Liver (tissue), 9 donors: ENCODE results near the gene VPS26A. TPM values are rescaled to one million over a fixed set of nuclear protein-coding genes. Genes with fewer than 3 reads are reported as not detected.

Experiments used
- DNase-seq: peaks from one replicate; pipeline ENCODE4 v3.0.0-alpha.2; 2017; ENCODE audit warnings: low spot score
- H3K27ac ChIP-seq, 2 donors: one replicate each; pipeline ENCODE4 v1.7.0; 2013; ENCODE audit warnings: inconsistent platforms in 2 of 2, low read length in 2 of 2, control low read depth in 1 of 2, low read depth in 1 of 2, mild to moderate bottlenecking in 1 of 2
- H3K27me3 ChIP-seq, 4 donors: one replicate each; pipeline versions ENCODE4 v1.6.1 to v1.7.0; 2013; ENCODE audit warnings: low read length in 3 of 4, inconsistent platforms in 1 of 4, mild to moderate bottlenecking in 1 of 4, moderate library complexity in 1 of 4; ENCODE audit not compliant: control insufficient read depth in 4 of 4, insufficient read depth in 4 of 4
- H3K36me3 ChIP-seq, 4 donors: one replicate each; pipeline versions ENCODE4 v1.6.1 to v1.7.0; 2013; ENCODE audit warnings: low read length in 3 of 4, mild to moderate bottlenecking in 3 of 4, low read depth in 1 of 4, moderate library complexity in 1 of 4; ENCODE audit not compliant: control insufficient read depth in 4 of 4, insufficient read depth in 3 of 4
- H3K4me1 ChIP-seq, 4 donors: one replicate each; pipeline versions ENCODE4 v1.6.1 to v1.7.0; 2013; ENCODE audit warnings: low read length in 3 of 4, mild to moderate bottlenecking in 3 of 4, moderate library complexity in 1 of 4; ENCODE audit not compliant: control insufficient read depth in 4 of 4, insufficient read depth in 4 of 4
- H3K4me3 ChIP-seq, 3 donors: one replicate each; pipeline versions ENCODE4 v1.6.1 to v1.7.0; 2013; ENCODE audit warnings: low read length in 3 of 3, control low read depth in 1 of 3, low read depth in 1 of 3, mild to moderate bottlenecking in 1 of 3
- H3K9ac ChIP-seq, 2 donors: one replicate each; pipeline ENCODE4 v1.7.0; 2013; ENCODE audit warnings: low read length in 2 of 2, mild to moderate bottlenecking in 2 of 2, moderate library complexity in 2 of 2, control low read depth in 1 of 2, low read depth in 1 of 2
- H3K9me3 ChIP-seq, 4 donors: one replicate each; pipeline versions ENCODE4 v1.6.1 to v1.7.0; 2013; ENCODE audit warnings: low read length in 3 of 4; ENCODE audit not compliant: control insufficient read depth in 4 of 4
- EGR1 ChIP-seq, 2 donors: IDR thresholded peaks; 2 replicates each; pipeline ENCODE4 v1.6.1; 2016 to 2018; ENCODE audit warnings: antibody characterized with exemption in 2 of 2, low read depth in 2 of 2
- FOXA1 ChIP-seq: IDR thresholded peaks from 2 replicates; pipeline ENCODE4 v1.6.1; 2016; ENCODE audit warnings: antibody characterized with exemption
- FOXA2 ChIP-seq: IDR thresholded peaks from 2 replicates; pipeline ENCODE4 v1.6.1; 2016; ENCODE audit warnings: antibody characterized with exemption
- GABPA ChIP-seq, 2 donors: IDR thresholded peaks in 1 of 2; conservative IDR thresholded peaks in 1 of 2; 2 replicates each; pipeline ENCODE4 v1.6.1; 2016; ENCODE audit warnings: antibody characterized with exemption in 2 of 2, mild to moderate bottlenecking in 1 of 2, moderate library complexity in 1 of 2
- HNF4A ChIP-seq, 2 donors: conservative IDR thresholded peaks; 2 replicates each; pipeline ENCODE4 v1.6.1; 2016; ENCODE audit warnings: antibody characterized with exemption in 2 of 2, mild to moderate bottlenecking in 2 of 2
- HNF4G ChIP-seq: IDR thresholded peaks from 2 replicates; pipeline ENCODE4 v1.6.1; 2016; ENCODE audit warnings: antibody characterized with exemption
- JUND ChIP-seq, 2 donors: IDR thresholded peaks; 2 replicates each; pipeline ENCODE4 v1.6.1; 2016; ENCODE audit warnings: antibody characterized with exemption in 2 of 2
- NR2F2 ChIP-seq: IDR thresholded peaks from 2 replicates; pipeline ENCODE4 v1.6.1; 2016; ENCODE audit warnings: antibody characterized with exemption
- SP1 ChIP-seq: IDR thresholded peaks from 2 replicates; pipeline ENCODE4 v1.6.1; 2018; ENCODE audit warnings: antibody characterized with exemption, mild to moderate bottlenecking
- TAF1 ChIP-seq: conservative IDR thresholded peaks from 2 replicates; pipeline ENCODE4 v1.6.1; 2016; ENCODE audit warnings: antibody characterized with exemption, mild to moderate bottlenecking
- YY1 ChIP-seq: IDR thresholded peaks from 2 replicates; pipeline ENCODE4 v1.6.1; 2016; ENCODE audit warnings: antibody characterized with exemption, mild to moderate bottlenecking
- WGBS: extraction: QIAGEN DNeasy Blood & Tissue Kit; methylation state at CpG from one replicate; pipeline ENCODE4 v1.1.7; 2013; 5-methylcytosine and 5-hydroxymethylcytosine counted together
- polyA plus RNA-seq, 2 donors: library from polyadenylated mRNA; stranded (reverse) in 1 of 2; unstranded in 1 of 2; fragments of 200-250 nt in 1 of 2; fragments of >200 nt in 1 of 2; fragmentation: Nextera tagmentation in 1 of 2; extraction: Ambion mirVana in 1 of 2; gene quantifications; one replicate each; pipeline versions ENCODE4 v1.2.1 to v1.2.3, GENCODE V29; 2013 to 2015
- total RNA-seq, 2 donors: library from RNA; depleted of rRNA; stranded (reverse); fragments of >200 nt; gene quantifications; one replicate each; pipeline ENCODE4 v1.2.3, GENCODE V29; 2014
- TF ChIP-seq, protein P1 (sequence below): IDR thresholded peaks from 2 replicates; pipeline ENCODE4 v1.6.1; 2016; ENCODE audit warnings: antibody characterized with exemption
- TF ChIP-seq, protein P2 (sequence below): IDR thresholded peaks from 2 replicates; pipeline ENCODE4 v1.6.1; 2016; ENCODE audit warnings: antibody characterized with exemption, mild to moderate bottlenecking
- TF ChIP-seq, protein P3 (sequence below): fragments of 150-350 bp; IDR thresholded peaks from 2 replicates; pipeline ENCODE4 v1.5.1; 2017; ENCODE audit warnings: improper control_type of control experiment, low read depth, low read length; ENCODE audit not compliant: missing input control
- donor health status: healthy.
- donor health status: healthy.
- donor health status: healthy.
- donor health status: healthy.
- donor health status: healthy.

Gene VPS26A
- total and polyA plus RNA-seq, 4 donors: 10.9 to 21.4 (median 14.5) TPM

DNA sequence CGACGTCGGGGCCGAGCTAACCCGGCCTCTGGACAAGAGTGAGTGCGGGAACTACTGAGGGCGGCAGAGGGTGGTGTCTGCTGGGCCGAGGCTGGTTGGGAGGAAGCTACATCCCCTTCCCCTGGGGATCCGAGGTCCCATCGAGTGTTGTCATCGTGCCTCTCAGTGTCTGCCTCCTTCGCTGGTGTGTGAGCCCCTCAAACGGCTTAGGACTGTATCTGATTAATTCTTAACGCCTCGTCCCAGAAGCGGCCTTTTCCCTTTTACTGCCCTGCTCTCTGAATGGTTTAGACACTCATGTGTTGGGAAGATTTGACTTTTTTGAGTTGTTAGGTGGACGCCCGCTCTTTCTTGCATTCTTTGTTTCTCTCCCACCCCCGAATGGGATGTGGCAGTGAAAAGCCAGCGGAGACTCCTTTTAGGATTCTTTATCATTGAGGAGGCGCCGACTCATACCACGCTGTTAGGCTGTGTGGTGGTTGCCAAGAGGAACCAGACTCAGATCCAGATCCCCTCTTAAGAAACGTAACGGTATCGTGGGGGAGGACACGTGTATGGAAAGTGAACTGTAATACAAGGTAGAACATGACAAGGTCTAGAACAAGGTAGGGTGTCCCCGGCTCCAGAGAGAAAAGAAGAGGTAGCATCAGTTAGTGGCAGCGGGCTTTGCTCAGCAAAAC is 56.7 kb downstream of the VPS26A start:
- H3K27ac ChIP-seq: peak overlapping the region; percentile 83 to 92
- no peaks in the 10 kb centered on the region for H3K27me3 ChIP-seq
- 3% methylated on average over 29 of the region's 29 CpGs for WGBS
- TF ChIP-seq, protein P1, sequence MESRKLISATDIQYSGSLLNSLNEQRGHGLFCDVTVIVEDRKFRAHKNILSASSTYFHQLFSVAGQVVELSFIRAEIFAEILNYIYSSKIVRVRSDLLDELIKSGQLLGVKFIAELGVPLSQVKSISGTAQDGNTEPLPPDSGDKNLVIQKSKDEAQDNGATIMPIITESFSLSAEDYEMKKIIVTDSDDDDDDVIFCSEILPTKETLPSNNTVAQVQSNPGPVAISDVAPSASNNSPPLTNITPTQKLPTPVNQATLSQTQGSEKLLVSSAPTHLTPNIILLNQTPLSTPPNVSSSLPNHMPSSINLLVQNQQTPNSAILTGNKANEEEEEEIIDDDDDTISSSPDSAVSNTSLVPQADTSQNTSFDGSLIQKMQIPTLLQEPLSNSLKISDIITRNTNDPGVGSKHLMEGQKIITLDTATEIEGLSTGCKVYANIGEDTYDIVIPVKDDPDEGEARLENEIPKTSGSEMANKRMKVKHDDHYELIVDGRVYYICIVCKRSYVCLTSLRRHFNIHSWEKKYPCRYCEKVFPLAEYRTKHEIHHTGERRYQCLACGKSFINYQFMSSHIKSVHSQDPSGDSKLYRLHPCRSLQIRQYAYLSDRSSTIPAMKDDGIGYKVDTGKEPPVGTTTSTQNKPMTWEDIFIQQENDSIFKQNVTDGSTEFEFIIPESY: no peak
- TF ChIP-seq, protein P2, sequence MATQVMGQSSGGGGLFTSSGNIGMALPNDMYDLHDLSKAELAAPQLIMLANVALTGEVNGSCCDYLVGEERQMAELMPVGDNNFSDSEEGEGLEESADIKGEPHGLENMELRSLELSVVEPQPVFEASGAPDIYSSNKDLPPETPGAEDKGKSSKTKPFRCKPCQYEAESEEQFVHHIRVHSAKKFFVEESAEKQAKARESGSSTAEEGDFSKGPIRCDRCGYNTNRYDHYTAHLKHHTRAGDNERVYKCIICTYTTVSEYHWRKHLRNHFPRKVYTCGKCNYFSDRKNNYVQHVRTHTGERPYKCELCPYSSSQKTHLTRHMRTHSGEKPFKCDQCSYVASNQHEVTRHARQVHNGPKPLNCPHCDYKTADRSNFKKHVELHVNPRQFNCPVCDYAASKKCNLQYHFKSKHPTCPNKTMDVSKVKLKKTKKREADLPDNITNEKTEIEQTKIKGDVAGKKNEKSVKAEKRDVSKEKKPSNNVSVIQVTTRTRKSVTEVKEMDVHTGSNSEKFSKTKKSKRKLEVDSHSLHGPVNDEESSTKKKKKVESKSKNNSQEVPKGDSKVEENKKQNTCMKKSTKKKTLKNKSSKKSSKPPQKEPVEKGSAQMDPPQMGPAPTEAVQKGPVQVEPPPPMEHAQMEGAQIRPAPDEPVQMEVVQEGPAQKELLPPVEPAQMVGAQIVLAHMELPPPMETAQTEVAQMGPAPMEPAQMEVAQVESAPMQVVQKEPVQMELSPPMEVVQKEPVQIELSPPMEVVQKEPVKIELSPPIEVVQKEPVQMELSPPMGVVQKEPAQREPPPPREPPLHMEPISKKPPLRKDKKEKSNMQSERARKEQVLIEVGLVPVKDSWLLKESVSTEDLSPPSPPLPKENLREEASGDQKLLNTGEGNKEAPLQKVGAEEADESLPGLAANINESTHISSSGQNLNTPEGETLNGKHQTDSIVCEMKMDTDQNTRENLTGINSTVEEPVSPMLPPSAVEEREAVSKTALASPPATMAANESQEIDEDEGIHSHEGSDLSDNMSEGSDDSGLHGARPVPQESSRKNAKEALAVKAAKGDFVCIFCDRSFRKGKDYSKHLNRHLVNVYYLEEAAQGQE: no peak
- TF ChIP-seq EGR1 (IDR thresholded peaks at IDR 0.05; ENCODE audit: low read depth in 2 of 2) (no peak), NR2F2 (no peak), SP1 (no peak), FOXA1 (no peak), YY1 (no peak), GABPA (IDR thresholded peaks at IDR 0.05 in 1 of 2, conservative IDR thresholded peaks at IDR 0.05 in 1 of 2) (no peak), TAF1 (no peak), JUND (IDR thresholded peaks at IDR 0.05) (no peak), HNF4G (no peak), HNF4A (conservative IDR thresholded peaks at IDR 0.05) (no peak), FOXA2 (no peak)
- TF ChIP-seq, protein P3, sequence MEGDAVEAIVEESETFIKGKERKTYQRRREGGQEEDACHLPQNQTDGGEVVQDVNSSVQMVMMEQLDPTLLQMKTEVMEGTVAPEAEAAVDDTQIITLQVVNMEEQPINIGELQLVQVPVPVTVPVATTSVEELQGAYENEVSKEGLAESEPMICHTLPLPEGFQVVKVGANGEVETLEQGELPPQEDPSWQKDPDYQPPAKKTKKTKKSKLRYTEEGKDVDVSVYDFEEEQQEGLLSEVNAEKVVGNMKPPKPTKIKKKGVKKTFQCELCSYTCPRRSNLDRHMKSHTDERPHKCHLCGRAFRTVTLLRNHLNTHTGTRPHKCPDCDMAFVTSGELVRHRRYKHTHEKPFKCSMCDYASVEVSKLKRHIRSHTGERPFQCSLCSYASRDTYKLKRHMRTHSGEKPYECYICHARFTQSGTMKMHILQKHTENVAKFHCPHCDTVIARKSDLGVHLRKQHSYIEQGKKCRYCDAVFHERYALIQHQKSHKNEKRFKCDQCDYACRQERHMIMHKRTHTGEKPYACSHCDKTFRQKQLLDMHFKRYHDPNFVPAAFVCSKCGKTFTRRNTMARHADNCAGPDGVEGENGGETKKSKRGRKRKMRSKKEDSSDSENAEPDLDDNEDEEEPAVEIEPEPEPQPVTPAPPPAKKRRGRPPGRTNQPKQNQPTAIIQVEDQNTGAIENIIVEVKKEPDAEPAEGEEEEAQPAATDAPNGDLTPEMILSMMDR: no peak
- peaks cover 0 to 26% (median 20%) of the 10 kb centered on the region in 4 donors for H3K4me1 ChIP-seq
- peaks cover 0 to 8% (median 0%) of the 10 kb centered on the region in 4 donors for H3K36me3 ChIP-seq
- H3K9me3 ChIP-seq: no peaks in the 10 kb centered on the region
- H3K4me3 ChIP-seq: peak overlapping the region; percentile 73 to 99 (median 93)
- H3K9ac ChIP-seq: peak overlapping the region; percentile 91 to 94
- no peak for DNase-seq

DNA sequence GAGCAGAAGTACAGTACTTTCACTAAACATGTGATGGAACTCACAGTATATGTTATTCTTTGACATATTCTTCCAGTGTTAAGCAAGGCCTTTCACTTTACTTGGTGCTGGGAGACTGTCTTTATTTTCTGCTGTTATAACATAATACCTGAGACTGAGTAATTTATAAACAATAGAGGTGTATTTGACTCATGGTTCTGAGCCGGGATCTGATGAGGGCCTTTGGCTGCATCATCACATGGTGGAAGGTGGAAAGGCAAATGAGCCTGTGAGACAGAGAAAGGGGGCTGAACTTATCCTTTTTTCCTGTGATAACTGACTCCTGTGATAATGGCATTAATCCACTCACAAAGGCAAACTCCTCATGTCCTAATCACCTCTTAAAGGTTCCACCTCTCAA is 57.5 kb downstream of the VPS26A start:
- no peak overlapping the region for H3K27ac ChIP-seq
- no peak for DNase-seq
- H3K27me3 ChIP-seq: no peaks in the 10 kb centered on the region
- peaks cover 0 to 26% (median 20%) of the 10 kb centered on the region in 4 donors for H3K4me1 ChIP-seq
- H3K9ac ChIP-seq: peak overlapping the region in 1 of 2 donors; percentile 91
- peak overlapping the region; percentile 73 to 99 (median 93) for H3K4me3 ChIP-seq
- TF ChIP-seq HNF4G (no peak), GABPA (IDR thresholded peaks at IDR 0.05 in 1 of 2, conservative IDR thresholded peaks at IDR 0.05 in 1 of 2) (no peak)
- H3K9me3 ChIP-seq: no peaks in the 10 kb centered on the region
- peaks cover under 1 to 14% (median 6%) of the 10 kb centered on the region in 4 donors for H3K36me3 ChIP-seq
- 72% methylated on average over 1 of the region's 1 CpG for WGBS
